Upper lobe of left lung (tissue), 6 donors: Measurements from ENCODE around the gene DLEC1. TPM values are rescaled to one million over a fixed set of nuclear protein-coding genes. Genes with fewer than 3 reads are reported as not detected.
A peak's percentile ranks its signal among the peaks of the same experiment; 100 is the strongest.

Experiments
- ATAC-seq, 2 donors: fragments of 200-7000 bp; cut with Tn5 transposase; one replicate each; pipeline ENCODE4 v1.9.1; 2022; ENCODE audit warnings: mild to moderate bottlenecking in 2 of 2, moderate library complexity in 2 of 2; ENCODE audit not compliant: low FRiP score in 2 of 2
- DNase-seq, 2 donors: peaks; one replicate each; pipeline ENCODE4 v3.0.0-alpha.2; 2019 to 2020
- H3K27ac ChIP-seq, 4 donors: fragments of 200-600 bp; sonication (generic); one replicate each; pipeline ENCODE4 v1.5.1; 2016 to 2019
- H3K27me3 ChIP-seq, 4 donors: fragments of 200-600 bp; sonication (generic); one replicate each; pipeline ENCODE4 v1.5.1; 2017 to 2019
- H3K36me3 ChIP-seq, 4 donors: fragments of 200-600 bp; sonication (generic); one replicate each; pipeline ENCODE4 v1.5.1; 2016 to 2019
- H3K4me1 ChIP-seq, 4 donors: fragments of 200-600 bp; sonication (generic); one replicate each; pipeline ENCODE4 v1.5.1; 2018 to 2019
- H3K4me3 ChIP-seq, 4 donors: fragments of 200-600 bp; sonication (generic); one replicate each; pipeline ENCODE4 v1.5.1; 2017 to 2019; ENCODE audit warnings: mild to moderate bottlenecking in 2 of 4, moderate library complexity in 1 of 4
- H3K9me3 ChIP-seq, 4 donors: fragments of 200-600 bp; sonication (generic); one replicate each; pipeline ENCODE4 v1.5.1; 2018 to 2019
- EP300 ChIP-seq, 4 donors: sonication (generic); formaldehyde crosslinking; IDR thresholded peaks; one replicate each; pipeline ENCODE4 v1.5.1; 2017; ENCODE audit warnings: antibody characterized with exemption in 4 of 4, control low read depth in 2 of 4
- POLR2A ChIP-seq, 4 donors: fragments of 450-650 bp; IDR thresholded peaks; one replicate each; pipeline ENCODE4 v1.5.1; 2016 to 2017; ENCODE audit warnings: antibody characterized with exemption in 4 of 4, mild to moderate bottlenecking in 2 of 4
- POLR2AphosphoS5 ChIP-seq, 2 donors: sonication (generic); formaldehyde crosslinking; IDR thresholded peaks; one replicate each; pipeline ENCODE4 v1.5.1; 2017; ENCODE audit warnings: antibody characterized with exemption in 2 of 2
- WGBS, 2 donors: methylation state at CpG; one replicate each; pipeline ENCODE4 v1.1.5; 2017 to 2018; 5-methylcytosine and 5-hydroxymethylcytosine counted together
- total RNA-seq, 6 donors: library from RNA; depleted of rRNA in 4 of 6; stranded (reverse); fragments of >200 nt in 4 of 6; gene quantifications; one replicate each; pipeline versions ENCODE4 v1.1.0 to v1.2.1, GENCODE V29; 2016 to 2021
- TF ChIP-seq, protein P1 (sequence below), 6 experiments: fragments of 450-650 bp in 4 of 6; fragments of 200-600 bp in 2 of 6; sonication (generic) in 2 of 6; IDR thresholded peaks; one replicate each; pipeline ENCODE4 v1.5.1; 2016 to 2019; ENCODE audit warnings: antibody characterized with exemption in 6 of 6
- donor health status: DM: no; HTN: no; CAD: no; lungs with moderate emphysema.
- donor health status: DM: no; HTN: yes; CAD: no; lungs with severe emphysema.

The DLEC1 gene
- total RNA-seq, 6 donors from 2014 or later, result 2.3 to 34.8 (median 14.3) TPM

DNA sequence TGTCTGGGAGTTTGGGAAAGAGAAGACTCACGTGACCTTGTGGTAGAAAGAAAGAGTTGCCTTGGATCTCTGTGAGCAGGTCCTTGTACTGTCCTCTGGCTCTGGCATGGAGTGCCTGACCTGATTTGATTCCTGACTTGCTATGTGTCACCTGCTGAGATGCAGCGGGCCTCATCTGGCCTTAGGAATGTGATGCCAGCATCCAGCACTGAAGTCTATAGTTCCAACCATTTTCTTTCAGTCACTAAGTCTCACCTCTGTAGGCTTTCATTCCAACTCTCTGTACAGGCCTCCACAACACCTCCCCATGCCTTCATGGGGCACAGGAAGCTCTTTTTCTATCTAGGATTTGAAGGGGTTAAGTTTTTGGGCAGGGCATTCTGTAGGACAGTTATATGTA, 114.2 kb downstream of the DLEC1 start:
- H3K27me3 ChIP-seq, result no peaks in the 10 kb centered on the region
- H3K9me3 ChIP-seq, result no peaks in the 10 kb centered on the region
- H3K4me3 ChIP-seq, result no peak overlapping the region
- DNase-seq, result no peak
- TF ChIP-seq POLR2AphosphoS5 (IDR thresholded peaks at IDR 0.05) (no peak), EP300 (IDR thresholded peaks at IDR 0.05) (no peak), POLR2A (IDR thresholded peaks at IDR 0.05) (no peak)
- TF ChIP-seq, protein P1, sequence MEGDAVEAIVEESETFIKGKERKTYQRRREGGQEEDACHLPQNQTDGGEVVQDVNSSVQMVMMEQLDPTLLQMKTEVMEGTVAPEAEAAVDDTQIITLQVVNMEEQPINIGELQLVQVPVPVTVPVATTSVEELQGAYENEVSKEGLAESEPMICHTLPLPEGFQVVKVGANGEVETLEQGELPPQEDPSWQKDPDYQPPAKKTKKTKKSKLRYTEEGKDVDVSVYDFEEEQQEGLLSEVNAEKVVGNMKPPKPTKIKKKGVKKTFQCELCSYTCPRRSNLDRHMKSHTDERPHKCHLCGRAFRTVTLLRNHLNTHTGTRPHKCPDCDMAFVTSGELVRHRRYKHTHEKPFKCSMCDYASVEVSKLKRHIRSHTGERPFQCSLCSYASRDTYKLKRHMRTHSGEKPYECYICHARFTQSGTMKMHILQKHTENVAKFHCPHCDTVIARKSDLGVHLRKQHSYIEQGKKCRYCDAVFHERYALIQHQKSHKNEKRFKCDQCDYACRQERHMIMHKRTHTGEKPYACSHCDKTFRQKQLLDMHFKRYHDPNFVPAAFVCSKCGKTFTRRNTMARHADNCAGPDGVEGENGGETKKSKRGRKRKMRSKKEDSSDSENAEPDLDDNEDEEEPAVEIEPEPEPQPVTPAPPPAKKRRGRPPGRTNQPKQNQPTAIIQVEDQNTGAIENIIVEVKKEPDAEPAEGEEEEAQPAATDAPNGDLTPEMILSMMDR (IDR thresholded peaks at IDR 0.05), result no peak
- peaks cover 0 to 16% (median 11%) of the 10 kb centered on the region in 4 donors for H3K4me1 ChIP-seq
- 96 to 100% methylated on average over 2 of the region's 2 CpGs for WGBS, 2 donors
- H3K36me3 ChIP-seq, result no peaks in the 10 kb centered on the region
- no peak for ATAC-seq
- H3K27ac ChIP-seq, result peak overlapping the region; percentile 1 to 56 (median 30)

DNA sequence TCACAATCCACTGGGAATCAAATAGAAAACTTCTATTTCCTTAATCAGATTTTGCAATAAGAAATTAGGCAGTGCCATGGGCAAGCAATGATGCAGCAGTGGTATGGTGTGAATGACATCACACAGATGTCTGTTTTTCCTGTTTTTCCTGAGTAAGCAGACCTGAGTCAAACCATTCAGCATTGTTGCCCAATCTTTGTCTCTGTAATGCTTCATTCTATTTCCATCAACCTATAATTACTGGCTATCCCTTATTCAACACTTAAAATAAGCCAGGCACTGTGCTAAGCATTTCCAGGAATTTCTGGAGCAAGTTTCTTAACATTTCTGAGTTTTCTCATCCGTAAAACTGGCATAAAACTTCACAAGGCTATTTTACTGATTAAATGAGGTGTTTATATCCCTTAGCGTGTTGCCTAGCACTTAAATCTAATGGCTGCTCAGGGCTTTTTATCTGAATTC, 115.1 kb downstream of the DLEC1 start:
- Histone ChIP-seq H3K4me1 (peaks cover 0 to 13% (median 11%) of the 10 kb centered on the region in 4 donors), H3K27ac (peak overlapping the region; percentile 19 to 61 (median 38)), H3K9me3 (no peaks in the 10 kb centered on the region), H3K4me3 (no peak overlapping the region), H3K36me3 (no peaks in the 10 kb centered on the region), H3K27me3 (no peaks in the 10 kb centered on the region)
- TF ChIP-seq POLR2AphosphoS5 (IDR thresholded peaks at IDR 0.05), result peak; percentile 47 to 91
- TF ChIP-seq, protein P1 (IDR thresholded peaks at IDR 0.05), result no peak
- 67 to 76% methylated on average over 2 of the region's 2 CpGs for WGBS, 2 donors
- no peak for DNase-seq
- peak in 1 of 2 donors; percentile 76 for ATAC-seq

DNA sequence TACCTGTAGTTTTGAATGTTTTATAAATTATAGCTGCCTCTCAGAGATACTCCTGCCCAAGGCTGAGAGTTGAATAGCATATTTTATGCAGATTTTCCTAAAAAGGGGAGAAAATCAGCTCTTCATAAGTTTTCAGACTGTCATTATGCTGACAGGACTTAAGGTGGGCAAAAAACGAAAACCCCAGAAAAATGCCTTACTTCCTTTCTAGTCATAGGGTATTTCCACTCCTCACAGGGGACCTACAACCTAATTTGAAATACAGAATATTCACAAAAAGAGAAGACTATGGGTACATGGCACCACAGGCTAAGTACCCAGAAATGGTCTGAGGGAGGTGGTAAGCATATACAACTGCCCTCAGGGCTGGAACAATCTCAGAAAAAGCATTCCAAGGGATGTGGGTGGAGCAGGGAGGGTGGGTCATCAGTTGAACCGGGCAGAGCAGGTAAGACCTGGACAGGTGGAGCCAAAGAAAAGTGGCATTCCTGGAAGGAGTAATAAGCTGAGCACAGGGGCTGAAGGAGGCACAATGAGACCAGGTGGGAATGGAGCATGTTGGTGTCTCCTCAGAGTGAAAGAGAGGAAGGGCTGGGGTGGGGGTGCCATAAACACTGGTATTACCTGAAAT, 115.7 kb downstream of the DLEC1 start:
- Histone ChIP-seq H3K9me3 (no peaks in the 10 kb centered on the region), H3K4me3 (no peak overlapping the region), H3K27ac (peak overlapping the region in 3 of 4 donors; percentile 20 to 61 (median 50)), H3K36me3 (no peaks in the 10 kb centered on the region), H3K4me1 (peaks cover 0 to 11% (median 9%) of the 10 kb centered on the region in 4 donors), H3K27me3 (no peaks in the 10 kb centered on the region)
- whole genome bisulfite sequencing, 2 donors, result 51 to 73% methylated on average over 2 of the region's 2 CpGs
- no peak for TF ChIP-seq POLR2AphosphoS5 (IDR thresholded peaks at IDR 0.05)
- no peak for TF ChIP-seq EP300 (IDR thresholded peaks at IDR 0.05)
- no peak for TF ChIP-seq POLR2A (IDR thresholded peaks at IDR 0.05)
- TF ChIP-seq, protein P1 (IDR thresholded peaks at IDR 0.05), result no peak
- DNase-seq (no peak), ATAC-seq (peak in 1 of 2 donors; percentile 47)

DNA sequence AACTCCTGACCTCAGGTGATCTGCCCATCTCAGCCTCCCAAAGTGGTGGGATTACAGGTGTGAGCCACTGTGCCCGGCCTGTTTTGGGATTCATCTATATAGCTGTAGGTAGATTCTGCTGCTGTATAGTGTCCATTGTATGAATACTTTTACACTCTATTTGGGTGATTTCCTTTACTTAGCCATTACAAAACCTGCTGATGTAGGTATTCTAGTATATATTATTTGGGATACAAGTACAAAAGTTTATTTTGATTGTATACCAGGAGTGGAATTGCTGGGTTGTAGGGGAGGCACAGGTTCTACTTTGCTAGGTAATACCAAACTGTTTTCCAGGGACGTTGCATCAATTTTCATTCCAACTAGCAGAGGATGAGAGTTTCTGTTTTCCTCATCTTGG, 116.8 kb downstream of the DLEC1 start:
- WGBS, 2 donors, result 92 to 95% methylated on average over 2 of the region's 2 CpGs

More for the DNA sequence above, 116.8 kb downstream of the DLEC1 start:
- no peak overlapping the region for H3K4me3 ChIP-seq
- no peak overlapping the region for H3K27ac ChIP-seq
- no peaks in the 10 kb centered on the region for H3K27me3 ChIP-seq
- H3K9me3 ChIP-seq, result no peaks in the 10 kb centered on the region
- DNase-seq (no peak), ATAC-seq (no peak)
- TF ChIP-seq, protein P1 (IDR thresholded peaks at IDR 0.05), result no peak
- no peak for TF ChIP-seq POLR2AphosphoS5 (IDR thresholded peaks at IDR 0.05)
- no peak for TF ChIP-seq EP300 (IDR thresholded peaks at IDR 0.05)
- TF ChIP-seq POLR2A (IDR thresholded peaks at IDR 0.05), result no peak
- H3K36me3 ChIP-seq, result no peaks in the 10 kb centered on the region
- H3K4me1 ChIP-seq, result peaks cover 0 to 11% (median 9%) of the 10 kb centered on the region in 4 donors
